Cerebellar nuclear complex (tissue), 1 donor: Measurements from ENCODE around the gene VPS36.
"Not testable (repeated sequence)": the region's sequence is repeated elsewhere in the genome, so short reads cannot be mapped to it uniquely, and the experiment has no call there.

Experiments used
- DNase-seq, 2 experiments: peaks; one replicate each; lab custom pipeline; 2025; lab: John Stamatoyannopoulos, UW

The VPS36 gene

DNA sequence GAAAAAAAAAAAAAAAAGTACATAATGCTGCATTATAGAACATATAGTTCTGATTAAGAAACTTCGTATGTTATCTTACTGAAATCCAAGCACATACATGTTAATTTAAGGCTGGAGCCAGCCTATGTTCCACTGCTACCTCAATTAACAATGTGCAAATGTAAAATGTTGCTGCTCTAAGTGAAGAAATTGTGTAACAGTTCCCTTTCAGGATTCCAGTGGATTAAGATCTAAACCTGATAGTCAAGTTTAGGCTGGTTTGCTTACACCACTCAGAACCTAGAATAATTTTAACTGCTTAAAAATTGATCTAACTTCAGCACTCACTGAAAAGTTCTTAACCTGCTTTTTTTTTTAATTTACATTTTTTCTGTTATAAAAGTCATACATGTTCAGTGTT is 4.2 kb downstream of the VPS36 start:
- DNase-seq = no peak

DNA sequence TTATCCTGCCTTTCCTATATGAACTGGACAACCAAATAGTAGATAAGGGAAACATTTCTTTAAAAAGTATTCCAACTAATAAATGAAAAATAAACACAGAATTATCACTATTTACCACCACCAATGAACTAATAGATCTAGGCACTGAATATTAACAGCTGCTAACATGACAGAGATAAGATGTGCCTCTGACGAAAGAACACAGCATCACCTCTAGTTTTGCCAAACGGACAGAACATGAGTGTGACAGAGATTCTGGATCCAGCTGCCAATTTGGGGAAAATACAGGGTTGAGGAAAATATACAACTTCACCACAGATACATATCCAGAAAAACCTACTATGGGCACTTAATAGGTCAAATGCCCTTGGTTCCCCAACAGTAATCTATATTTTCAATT is 18.0 kb downstream of the VPS36 start:
- no peak for DNase-seq

DNA sequence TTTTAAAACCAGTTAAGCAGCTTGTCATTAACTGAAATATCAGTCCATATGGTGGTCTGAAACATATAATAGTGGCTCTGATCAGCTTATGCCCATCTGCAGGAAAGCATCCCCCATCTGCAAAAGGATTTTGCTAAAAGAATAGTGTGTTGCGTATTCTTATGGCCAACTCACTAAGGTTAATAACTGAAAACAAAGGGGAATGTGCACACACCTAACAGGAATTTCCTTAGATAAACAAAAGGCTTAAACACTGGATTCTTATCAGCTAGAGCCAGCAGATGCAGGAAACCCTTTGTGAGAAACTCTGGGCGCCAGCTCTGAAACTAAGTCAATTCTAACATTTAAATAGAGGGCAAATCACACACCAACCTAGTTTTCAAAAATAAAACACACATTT is 22.1 kb downstream of the VPS36 start:
- DNase-seq = no peak

DNA sequence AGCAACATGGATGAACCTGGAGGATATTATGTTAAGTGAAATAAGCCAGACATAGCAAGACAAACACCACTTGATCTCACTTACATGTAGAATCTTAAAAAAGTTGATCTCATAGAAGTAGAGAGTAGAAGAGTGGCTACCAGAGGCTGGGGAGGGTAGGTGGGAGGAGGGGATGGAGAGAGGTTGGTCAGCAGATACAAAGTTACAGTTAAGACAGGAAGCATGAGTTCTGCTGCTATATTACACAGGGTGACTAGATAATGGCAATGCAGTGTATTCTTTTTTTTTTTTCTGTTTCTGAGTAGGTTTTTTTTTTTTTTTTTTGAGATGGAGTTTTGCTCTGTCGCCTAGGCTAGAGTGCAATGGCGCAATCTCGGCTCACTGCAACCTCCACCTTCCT is 29.2 kb downstream of the VPS36 start:
- no peak for DNase-seq

DNA sequence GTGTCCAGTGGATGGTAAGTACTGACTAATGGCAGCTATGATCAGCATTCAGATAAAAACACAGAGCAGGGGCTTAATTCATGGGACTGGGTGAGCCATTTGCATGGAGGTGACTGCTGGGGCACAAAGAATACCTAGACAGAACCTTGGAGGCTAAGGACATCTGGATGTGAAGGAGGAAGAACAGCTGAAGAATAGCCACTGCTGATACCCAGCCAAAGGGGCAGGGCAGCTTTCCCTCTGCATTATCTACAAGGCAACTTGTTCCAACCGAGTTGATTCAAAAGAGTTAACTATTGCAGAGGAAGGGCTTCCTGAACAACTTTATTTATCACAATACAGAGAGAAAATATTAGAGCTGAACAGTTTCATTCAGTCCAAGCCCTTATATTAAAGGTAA is 31.4 kb downstream of the VPS36 start:
- no peak for DNase-seq

DNA sequence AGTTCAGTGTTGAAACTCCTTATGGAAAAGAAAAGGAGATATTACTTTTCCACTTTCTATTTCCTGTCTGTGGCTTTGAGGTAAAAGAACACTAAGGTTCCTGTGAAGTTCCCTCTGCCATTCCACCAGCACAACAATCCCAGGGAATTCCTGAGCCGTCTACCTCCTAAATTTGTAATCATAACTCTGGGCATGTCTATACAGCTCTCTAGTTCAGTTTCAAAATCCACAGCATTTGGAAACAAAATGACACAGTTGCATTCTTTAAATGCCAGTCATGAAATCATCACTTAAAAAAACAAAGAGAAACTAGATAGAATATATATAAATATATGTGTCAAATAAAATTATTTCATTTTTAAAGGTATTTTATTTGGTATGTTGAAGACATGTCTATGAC is 35.5 kb downstream of the VPS36 start:
- DNase-seq = no peak

DNA sequence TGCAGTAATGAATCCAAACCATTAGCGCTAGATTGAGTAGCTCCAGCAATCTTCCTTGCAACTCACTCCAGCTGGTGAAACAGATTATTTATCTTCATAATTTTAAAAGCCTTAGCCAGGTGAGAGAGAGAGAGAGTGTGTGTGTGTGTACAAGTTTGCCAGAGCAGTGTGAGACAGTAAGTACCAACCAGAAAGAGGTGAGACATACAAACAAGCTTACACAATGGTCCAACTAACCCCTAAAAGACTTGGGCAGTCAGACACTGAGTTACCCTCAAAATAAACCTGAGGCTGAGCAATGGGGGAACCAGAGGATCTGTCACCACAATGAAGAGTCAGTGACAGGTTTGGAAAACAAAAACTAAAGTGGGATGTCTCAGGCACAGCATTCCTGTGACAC is 36.4 kb downstream of the VPS36 start:
- no peak for DNase-seq

DNA sequence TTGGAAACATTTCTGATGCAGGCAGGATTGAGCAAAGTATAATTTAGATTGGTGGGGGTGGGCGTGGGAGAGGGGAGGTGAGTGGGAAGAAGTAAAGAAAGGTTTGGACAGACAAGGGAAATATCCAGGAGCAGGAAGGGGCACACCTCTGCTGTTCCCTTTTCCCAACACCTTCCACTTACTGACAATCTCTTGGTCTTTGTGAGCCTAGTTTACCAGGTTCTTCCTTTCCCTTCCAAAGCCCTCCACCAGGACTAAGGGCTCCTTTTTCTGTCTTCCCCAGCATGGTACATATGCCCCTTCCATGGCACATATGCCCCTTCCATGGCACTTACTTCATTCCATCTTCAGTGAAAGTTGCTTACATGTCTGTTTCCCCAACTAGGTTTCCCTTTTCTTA is 38.3 kb downstream of the VPS36 start:
- no peak for DNase-seq

DNA sequence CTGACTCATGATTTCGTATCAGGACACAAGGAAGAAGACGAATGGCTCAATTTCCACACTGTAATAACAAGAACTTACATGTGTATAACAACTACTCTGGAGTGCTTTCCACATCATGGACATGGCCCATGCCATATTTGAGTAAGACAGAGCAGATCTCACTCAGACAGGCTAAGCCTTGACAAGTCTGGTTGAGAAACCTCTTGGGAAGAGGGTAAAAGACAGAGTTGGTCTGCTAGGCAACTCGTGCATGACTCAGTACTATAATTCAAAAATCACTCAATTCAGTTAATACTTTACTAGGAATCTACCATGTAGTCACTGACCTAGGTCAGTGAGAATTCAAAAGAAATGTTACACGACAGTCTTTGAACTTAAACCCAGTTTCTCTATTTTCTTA is 38.8 kb downstream of the VPS36 start:
- no peak for DNase-seq

DNA sequence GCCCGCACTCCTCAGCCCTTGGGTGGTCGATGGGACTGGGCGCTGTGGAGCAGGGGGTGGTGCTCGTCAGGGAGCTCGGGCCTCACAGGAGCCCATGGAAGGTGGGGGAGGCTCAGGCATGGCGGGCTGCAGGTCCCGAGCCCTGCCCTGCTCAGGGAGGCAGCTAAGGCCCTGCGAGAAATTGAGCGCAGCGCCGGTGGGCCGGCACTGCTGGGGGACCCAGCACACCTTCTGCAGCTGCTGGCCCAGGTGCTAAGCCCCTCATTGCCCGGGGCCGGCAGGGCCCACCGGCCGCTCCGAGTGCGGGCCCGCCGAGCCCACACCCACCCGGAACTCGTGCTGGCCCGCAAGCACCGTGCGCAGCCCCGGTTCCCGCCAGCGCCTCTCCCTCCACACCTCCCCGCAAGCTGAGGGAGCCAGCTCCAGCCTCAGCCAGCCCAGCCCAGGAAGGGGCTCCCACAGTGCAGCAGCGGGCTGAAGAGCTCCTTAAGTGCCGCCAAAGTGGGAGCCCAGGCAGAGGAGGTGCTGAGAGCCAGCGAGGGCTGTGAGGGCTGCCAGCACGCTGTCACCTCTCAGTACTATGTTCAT is 42.3 kb downstream of the VPS36 start:
- DNase-seq = not testable (repeated sequence)

DNA sequence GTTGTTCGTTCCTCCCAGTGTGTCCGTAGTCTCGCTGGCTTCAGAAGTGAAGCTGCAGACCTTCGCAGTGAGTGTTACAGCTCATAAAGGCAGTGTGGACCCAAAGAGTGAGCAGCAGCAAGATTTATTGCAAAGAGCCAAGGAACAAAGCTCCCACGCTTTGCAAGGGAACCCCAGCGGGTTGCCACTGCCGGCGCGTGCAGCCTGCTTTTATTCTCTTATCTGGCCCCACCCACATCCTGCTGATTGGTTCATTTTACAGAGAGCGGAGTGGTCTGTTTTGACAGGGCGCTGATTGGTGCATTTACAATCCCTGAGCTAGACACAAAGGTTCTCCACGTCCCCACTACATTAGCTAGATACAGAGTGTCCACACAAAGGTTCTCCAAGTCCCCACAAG is 43.0 kb downstream of the VPS36 start:
- DNase-seq = not testable (repeated sequence)

DNA sequence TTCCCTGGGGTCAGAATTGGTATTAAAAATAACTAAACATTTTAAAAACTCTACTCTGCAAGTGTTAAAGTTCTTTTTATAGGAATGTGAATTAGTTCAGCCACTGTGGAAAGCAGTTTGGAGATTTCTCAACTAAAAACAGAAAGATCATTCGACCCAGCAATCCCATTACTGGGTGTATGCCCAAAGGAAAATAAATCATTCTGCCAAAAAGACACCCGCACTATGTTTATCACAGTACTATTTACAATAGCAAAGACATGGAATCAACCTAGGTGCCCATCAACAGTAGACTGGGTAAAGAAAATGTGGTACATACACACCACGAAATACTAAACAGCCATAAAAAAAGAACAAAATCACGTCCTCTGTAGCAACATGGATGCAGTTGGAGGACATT is 43.8 kb downstream of the VPS36 start:
- no peak for DNase-seq

DNA sequence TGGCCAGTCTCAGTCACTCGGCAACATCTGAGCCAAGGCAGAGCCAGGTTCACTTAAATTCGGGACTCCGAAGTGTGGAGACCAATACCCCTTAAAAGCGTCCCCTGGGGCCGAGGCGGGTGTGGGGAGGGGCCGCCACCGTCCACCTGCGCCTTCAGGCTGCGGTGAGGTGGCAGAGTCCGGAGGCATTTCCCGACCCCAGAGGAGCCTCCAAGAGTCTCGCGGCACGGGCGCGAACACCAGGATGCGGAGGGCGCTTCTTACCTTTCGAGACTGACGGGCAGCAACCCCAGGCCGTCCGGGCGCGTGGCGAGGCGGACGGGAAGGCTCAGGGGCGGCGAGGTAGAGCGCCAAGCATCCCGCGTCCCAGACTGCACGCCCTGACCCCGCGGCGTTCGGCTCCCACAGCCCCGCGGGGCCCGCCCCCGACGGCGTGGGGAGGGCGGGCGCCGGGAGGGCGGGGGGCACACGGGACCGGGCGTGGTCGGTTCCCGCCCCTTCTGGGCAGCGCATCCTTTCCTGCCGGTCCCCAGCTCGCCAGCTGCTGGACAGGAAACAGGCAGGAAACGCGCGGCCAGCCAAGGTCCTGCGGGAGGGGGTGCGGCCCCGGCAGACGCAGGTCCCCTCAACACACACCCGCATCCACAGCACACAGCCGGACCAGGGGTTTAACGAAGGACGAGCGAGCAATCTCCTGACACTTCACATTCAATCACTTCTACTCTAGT is 44.5 kb downstream of the VPS36 start, which contains the start of gene THSD1:
Gene THSD1 (minus strand): TSS at position 406 of the 728 bp plus-strand sequence. CDS start 3,572 bp downstream, outside the sequence.
- no peak for DNase-seq

DNA sequence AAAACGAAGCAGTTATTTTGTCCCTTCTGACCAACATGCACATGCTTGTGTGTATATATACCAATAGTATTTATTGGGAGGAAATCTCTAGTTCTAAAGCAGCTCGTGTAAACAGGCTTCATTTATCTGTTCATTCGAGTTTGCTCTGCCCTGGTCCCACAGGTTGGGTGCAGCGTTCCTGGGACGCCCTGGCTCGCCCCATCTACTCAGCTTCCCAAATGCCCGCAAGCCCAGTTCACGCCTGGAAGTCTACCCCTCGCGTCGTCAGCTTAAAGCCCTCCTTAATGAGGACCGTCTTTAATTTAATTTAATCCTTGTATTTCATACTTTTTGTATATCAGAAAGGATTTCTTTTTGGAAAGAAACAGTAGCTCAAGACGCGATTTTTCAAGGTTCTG is 45.1 kb downstream of the VPS36 start:
- DNase-seq = no peak

DNA sequence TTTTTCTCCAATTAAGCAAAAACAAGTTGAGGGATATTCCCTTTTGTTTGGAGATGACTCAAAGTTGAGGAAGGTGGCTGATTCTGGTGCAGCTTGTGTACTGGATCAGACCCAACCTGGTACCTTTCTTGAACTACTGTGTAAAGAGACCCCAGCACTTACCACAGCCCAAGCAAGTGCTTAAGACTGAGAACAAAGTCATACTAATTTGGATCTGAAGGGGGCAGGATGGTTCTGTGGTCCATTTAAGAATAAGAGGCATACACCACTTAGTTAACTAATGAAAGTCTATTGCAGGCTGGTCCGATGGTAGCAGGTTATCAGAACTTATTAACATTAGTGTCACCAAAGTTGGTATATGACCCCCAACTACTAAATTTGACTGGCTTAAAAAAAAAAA is 50.7 kb downstream of the VPS36 start:
- DNase-seq = no peak

DNA sequence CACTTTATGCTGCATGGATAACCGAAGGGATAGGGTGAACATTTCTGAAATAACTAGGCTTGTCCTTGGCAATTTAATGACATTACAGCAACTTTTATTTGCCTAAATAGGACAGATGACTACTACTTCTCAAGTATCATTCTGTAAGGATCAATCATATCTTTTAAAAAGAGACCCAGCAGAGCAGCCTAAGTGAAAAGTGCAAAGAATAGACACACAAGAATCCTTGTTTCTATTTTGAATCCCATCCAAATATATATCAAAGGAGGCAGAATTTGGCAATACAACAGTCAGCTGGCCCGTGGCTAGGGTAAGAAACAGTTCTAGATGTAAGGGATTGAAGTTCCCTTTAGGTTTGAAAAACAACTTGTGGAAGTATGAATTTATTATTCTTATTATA is 51.4 kb downstream of the VPS36 start:
- no peak for DNase-seq

DNA sequence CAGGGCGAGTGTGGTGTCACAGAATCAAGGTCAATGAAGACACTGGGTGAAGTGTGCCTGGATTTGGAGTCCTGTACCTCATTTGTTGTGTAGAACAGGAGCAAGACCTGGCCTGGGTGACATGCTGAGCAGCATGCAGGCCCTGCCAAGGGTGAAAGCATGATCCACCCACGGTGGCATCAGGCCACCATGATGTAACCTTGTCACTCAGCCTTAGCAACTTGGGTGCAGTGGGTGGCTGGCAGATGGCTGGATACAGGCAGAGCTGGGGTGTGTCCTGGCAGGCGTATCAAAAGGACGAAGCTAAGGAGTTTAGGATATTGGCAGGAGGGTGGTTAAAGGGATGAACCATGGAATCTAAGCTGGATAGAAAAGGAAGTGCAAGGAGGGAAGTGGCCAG is 54.7 kb downstream of the VPS36 start:
- DNase-seq = no peak

DNA sequence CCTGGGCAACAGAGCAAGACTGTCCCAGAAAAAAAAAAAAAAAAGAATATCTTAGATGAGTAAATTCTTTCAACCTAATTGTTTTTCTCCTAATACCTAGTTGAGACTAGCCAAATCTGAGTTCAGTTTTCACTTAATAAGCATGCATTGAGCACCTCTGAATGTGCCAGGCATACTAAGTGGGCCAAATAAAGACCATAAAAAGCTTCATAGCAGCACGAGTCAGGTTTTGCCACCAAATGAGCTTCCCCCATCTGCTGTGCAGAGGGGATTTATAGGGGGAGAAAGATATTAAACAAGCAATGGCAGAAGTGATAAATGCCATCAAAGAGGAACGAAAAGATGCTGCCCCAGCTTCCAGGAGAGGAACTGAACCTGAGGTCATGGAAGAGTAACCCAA is 55.8 kb downstream of the VPS36 start:
- DNase-seq = no peak

DNA sequence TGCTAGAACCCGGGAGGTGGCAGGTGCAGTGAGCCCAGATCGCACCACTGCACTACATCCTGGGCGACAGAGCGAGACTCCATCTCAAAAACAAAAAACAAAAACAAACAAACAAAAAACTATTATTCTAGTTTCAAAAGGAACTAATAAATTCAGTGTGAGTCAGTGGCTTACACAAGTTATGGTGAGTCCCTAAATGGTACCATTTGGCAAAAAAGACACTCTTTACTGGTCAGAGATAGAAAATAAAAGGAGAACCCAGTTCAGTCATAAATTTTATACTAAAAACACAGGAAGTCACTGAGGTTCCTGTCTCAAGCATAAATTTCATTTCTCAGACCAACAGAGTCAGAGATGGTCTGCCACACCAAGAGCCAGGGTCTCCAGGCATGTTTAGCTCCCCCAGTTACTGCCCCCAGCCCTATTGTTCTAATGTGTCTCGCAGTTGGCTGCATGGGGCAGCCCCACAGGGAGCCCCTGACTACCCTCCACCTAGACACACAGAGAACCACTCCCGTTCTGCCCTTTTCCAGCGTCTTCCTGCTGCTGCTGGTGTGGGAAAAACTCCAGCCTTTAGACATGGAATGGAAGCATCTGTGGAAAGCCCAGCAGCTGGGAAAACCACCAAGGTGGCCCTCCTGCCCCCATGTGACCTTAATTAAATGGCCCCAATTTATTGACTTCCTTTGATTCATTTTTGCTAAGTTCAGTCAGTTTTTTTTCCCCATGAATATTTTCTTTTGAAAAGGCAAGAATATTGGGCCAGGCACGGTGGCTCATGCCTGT is 56.7 kb downstream of the VPS36 start:
- DNase-seq = no peak

DNA sequence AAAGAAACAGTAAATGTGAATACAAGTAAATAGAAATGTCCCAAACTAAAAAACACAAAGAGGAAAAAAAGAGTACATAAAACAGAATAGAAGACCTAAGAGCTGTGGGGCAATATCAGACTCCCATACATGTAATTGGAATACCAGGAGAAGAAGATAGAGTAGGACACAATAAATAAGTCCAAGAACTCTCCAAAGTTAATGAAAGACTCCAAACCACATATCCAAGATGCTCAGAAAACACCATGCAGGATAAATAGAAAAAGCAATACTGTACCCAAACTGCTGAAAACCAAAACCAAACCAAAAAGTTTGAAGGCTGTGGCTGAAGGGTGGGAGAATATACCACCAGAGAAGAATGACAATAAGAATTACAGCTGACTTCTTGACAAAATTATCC is 62.7 kb downstream of the VPS36 start:
- no peak for DNase-seq

DNA sequence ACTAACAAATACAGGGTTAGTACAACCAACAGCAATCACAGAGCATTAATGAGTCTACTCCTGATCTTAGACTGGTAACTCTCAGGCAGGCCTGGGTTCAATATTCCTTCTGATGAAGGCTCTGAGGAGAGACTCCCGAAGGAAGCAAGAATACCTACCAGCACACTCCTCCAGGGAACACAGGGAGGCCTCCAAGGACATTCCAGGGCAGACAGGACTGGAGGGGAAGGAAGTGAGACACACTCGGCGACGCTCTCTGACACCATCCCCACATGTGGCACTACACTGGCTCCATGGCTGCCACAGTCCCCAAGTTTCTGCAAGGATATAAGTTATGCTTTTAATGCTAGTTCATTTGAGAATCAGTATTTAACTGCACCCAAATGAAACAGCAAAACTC is 64.6 kb downstream of the VPS36 start:
- DNase-seq = no peak

DNA sequence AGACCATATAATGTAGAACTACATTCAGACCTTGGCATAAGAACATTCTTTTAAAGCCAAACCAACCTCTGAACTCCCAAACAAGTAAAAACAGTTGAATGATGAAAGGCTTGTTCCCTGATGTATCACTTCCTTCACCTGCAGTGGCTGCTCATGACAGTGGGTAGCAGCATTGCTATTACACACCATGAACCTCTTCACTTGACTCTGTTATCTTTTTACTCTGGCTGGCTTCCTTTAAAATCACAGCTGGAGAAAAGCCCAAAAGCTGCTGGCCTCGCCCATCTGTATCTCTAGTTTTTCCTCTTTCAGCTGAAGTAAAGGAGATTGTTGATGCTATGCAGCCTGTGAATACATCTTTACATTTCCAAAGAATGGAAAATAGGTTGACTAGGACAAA is 67.1 kb downstream of the VPS36 start:
- no peak for DNase-seq

DNA sequence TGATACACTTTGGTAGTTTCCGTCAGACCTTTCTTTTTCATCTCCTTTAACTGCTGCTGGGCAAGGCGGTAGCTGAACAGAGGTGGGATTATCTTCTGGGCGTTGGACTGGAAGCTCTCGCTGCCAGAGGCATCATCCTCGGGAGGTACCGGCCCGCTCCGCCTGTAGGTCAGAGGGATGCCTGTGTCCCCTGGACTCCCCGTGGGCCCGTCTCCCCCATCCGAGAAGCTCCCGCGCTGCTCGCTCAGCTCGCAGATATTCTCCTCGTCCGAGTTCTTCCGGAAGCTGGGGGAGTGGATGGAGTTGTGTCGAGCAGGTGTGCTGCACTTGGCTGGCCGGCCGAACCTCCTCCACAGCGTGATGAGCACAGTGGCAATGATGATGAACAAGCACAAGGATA is 72.1 kb downstream of the VPS36 start:
- DNase-seq = no peak
